HG03460 (cell line): ENCODE measurements around the gene ZNF618.
"Not testable (repeated sequence)": the region's sequence is repeated elsewhere in the genome, so short reads cannot be mapped to it uniquely, and the experiment has no call there.

Source experiments
- ATAC-seq: cut with Tn5 transposase; IDR thresholded peaks from one replicate; pipeline ENCODE4 v1.9.1; 2021; ENCODE audit not compliant: unreplicated experiment

The ZNF618 gene

DNA sequence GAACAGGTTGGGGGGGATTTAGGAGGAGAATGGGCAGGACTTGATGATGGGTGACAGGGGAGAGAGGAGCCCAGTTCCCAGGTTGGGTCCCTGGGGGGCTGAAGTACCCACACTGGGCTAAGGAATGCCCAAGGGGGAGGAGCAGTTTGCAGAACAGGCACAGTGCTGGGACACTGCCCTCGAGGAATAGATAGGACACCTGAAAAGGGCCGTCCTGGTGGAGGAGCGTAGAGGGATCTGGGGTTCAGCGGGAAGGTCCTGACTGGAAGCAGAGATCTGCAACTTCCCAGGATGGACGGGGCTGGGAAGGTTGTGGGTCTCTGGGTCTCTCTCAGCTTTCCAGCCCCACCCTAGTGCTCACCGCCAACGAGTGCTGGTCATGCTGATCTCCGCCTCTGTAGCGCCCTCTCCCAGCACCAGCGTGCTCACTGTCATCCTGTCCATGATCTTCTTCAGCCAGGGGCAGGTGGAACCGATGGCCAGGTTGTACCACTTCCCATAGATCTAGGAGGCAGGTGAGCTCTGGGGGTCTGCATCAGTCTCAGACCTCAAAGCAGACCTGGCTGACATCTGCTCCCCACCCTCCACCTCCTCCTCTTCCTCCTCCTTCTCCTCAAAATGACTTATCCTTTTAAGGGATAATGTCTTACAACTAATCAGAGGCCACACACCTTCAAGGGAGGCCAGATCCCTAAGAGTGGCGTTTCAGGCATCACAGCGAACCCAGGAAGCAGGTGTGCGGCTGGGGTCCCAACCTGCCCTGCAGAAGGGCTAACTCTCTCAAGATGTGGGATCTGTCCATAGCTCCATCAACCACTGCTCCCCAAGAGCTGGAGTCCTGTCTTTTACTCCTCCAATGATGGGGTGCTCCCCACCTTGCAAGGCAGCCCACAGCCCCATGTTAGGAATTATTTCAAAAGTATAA, 200.4 kb downstream of the ZNF618 start:
- ATAC-seq = no peak

DNA sequence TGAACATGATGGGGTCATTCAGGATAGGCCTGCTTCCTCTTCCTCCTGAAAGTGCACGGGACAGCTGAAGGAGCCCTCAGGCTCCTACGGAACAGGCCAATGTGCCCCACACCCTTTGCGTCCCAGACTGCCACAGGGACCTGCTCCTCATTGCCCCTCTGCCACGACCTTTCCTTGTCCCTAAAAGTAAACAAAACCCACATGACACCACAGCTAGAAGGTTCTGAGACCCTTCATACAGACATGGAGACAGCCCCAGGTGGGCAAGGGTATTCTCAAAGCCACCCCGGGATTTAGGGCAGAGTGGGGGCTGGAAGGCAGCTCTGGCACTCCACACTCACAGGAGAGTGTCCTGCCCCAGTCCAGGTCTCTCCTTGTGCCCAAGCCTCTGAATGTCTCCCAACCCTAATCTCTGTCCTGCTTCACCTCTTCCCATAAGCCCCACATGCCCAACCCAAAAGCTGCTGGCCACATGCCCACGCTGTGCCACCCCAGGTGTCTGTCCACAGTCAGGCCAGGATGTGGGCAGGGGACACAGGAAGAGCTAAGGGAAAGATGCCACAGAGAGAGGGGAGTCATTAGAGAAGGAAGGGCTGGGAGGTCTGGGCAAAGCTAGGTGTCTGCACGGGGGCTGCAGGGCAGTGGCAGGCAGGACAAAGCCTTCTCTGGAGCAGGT, 201.2 kb downstream of the ZNF618 start:
- no peak for ATAC-seq

DNA sequence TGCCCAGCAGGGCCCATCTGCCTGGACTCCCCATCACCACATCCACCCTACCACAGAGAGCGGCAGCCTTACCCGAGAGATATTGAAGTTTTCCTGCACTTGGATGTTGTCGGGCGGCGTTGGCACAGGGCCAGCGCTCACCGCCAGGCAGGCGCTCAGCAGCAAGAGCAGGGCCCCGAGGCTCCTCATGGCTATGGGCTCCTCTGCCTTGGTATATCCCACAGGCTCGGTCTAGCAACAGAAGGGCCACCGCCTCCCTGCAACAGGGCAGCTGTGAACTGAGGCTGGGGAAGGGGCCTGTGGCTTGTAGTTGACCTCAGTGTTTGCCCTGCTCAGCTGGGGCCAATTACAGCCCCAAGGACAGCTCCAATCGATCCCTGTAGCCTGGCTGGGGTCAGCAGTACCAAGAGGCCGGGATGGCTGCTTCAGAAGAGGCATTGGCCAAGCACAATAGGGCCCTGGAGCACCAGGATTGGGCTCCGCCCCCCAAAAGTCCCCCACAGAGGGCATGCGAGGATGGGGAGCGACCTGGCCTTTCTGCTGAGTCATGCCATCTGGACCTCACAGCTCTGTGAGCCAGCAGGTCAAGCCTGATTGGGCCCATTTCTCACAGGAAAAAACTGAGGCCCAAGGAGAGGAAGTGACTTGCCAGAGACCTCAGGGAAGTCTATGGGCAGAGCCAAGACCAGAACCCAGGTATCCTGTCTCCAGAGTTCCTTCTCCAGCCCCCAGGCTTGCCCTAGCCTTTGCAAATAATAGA, 202.1 kb downstream of the ZNF618 start, which contains the start of gene AMBP:
Gene AMBP, minus strand, starts transcription at position 280 of the 760 bp plus-strand sequence. Its CDS starts 91 bp downstream, at position 189.
- ATAC-seq = no peak

DNA sequence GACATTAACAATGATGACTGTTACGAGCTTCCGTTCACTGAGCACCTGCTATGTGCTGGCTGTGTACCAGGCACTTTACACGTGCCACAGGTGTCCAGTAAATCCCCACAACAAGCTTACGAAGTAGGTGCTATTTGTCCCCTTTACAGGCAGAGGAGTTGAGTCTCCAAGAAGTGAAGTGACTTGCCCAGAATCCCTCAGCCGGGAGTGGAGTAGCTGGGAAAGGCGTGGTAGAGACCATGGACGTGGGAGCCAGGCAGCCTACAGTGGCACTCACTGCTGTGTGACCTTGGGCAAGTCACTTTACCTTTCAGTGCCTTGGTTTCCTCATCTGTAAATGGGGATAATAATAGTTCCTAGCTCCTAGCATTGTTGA, 202.7 kb downstream of the ZNF618 start:
- no peak for ATAC-seq

DNA sequence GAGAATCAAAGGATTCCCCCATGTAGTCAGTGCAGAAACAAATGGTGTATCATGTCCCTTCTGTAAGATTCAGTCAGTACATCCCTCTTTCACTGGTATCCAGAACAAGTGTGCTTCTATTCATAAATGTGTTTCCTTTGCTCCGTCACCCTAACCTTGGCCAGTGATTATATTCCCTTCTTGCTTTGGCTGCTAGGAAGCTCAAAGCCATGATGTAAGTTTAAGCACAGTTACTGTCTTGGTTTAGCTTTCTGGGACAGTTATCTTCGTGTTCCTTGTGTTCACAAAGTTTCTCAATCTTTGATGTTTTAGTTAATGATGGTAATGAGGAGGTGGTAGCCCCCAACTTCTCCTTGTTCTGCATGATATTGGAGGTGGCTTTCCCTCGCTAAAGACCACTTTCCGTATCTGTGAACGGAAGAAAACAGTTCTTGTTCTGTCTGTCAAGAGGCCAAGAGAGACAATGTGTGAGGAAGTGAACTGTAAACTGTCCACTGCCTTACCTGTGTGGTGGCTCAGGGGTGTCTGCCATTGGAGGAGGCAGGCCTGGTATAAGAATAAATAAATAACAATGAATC, 204.2 kb downstream of the ZNF618 start:
- no peak for ATAC-seq

DNA sequence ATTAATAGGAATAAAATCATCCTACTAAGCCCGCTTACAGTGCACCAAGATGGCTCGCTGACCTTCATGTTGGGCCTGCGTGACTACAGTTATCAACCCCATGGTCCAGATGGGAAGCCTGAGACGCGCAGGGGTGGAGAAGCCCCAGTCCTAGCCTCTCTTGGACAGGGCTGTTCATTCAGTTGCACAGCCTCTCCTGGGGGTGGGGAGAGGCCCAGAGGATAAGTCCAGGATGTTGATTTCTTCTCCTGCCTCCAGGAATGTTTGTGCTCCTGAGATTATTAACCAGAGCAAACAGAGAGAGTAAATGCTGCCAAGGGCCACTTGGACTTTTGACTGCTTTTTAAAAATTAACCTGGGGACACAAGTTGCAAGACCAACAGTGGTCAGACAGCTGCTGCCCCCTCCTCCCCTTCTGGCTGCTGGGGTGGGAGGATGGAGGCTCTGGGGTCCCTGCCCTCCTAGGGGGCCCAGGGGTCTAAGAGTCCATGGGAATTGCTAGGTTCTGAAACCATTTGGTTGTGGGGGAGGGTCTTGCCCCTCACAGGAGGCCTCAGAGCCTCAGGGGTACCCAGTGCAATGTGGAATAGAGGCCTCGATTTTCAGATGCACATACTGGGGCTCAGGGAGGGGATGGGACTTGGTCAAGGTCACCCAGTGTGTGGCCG, 204.8 kb downstream of the ZNF618 start:
- no peak for ATAC-seq

DNA sequence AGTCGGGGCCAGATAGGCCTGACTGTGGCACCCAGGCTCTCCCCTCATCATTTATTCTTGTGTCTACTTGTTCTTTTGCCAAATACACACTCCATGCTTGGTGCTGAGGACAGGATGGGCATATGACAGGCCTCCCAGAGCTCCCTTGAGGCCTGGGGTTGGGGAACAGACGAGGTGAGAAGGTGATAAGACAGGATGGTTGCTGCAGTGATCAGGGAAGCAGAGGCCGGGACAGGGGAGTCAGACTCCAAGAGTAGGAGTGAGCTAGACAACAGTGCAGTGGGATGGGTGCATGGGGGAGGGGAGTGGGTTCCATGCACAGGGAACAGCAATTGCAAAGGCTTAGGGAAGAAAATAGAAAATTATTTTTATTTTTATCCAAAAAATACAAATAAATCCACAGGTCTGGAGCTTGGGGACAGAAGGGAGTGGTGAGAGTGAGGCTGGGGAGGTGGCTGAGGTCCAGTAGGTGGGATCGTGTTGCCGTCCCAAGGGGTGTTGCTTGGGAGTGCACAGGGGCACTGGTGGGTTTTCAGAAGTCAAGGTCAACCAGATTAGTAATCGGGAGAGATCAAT, 205.4 kb downstream of the ZNF618 start:
- ATAC-seq = no peak

DNA sequence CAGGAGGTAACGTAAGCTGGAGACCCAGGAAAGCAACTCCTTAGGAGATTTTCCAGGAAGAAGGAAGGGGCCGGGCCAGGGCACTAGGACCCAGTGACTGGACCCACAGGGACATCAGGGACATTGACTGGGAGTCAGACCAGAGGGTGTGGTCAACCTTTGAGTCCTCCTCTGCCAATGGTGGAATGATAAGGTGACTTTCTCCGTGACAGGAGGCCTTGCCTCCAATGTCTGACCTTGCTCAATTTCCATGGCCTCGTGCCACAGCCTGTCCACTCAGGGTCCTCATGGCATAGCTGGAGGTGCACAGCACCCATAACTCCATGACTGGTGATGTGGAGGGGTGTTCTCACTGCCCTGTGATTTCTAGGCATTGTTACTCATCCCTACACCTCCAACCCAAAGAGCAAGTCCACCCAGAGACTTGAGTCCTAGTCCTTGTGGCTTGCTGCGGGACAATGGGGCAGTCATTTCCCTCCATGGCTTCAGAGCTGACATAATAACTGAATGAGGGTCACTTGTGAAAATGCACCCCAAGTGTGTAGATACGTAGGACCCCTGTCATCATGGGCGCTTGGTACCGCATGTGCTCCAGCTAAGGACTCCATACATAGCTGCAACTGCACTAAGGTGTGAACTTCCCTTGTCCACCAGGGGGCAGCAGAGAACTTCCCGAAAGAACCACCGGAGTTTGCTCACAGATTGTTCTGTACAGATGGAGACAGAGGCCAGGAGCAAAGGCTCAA, 206.1 kb downstream of the ZNF618 start:
- ATAC-seq = no peak

DNA sequence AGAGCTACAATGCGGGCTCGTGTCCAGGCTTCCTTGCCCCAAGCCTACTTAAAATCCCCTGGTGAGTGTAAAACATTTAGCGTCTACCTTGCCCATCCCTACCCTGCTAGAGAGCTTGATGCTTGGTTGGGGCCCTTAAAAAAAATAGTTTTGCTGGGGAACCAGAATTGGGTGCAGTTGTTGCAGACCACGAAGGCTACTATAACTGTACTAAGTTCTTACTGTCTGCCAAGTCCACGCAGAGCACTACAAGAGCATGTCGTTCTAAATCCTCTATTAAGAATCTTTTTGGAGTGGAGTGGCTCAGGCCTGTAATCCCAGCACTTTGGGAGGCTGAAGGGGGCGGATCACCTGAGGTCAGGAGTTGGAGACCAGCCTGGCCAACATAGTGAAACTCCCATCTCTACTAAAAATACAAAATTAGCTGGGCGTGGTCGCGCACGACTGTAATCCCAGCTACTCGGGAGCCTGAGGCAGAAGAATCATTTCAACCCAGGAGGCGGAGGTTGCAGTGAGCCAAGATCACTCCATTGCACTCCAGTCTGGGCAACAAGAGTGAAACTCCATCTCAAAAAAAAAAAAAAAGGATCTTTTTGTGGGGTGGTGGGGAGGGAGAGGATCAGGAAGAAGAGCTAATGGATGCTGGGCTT, 206.8 kb downstream of the ZNF618 start:
- not testable (repeated sequence) for ATAC-seq

DNA sequence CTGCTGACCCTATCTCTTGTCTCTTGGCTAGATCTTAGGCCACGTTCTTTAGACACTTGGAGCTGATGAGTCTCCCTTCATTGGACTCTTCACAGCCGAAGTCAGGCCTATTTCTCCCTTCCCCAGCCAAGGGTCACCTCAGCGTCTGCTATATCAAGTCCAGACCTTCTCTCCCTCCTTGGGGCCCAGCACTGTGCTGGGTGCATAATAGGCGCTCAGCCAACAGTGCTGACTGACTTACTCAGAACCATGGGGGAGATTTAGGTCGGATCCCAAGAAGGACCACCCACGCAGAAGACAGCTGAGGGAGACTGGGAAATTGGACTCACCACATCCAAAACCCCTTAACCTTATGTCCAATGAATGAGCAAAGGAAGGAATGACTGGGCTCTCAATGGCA, 207.6 kb downstream of the ZNF618 start:
- ATAC-seq = no peak

DNA sequence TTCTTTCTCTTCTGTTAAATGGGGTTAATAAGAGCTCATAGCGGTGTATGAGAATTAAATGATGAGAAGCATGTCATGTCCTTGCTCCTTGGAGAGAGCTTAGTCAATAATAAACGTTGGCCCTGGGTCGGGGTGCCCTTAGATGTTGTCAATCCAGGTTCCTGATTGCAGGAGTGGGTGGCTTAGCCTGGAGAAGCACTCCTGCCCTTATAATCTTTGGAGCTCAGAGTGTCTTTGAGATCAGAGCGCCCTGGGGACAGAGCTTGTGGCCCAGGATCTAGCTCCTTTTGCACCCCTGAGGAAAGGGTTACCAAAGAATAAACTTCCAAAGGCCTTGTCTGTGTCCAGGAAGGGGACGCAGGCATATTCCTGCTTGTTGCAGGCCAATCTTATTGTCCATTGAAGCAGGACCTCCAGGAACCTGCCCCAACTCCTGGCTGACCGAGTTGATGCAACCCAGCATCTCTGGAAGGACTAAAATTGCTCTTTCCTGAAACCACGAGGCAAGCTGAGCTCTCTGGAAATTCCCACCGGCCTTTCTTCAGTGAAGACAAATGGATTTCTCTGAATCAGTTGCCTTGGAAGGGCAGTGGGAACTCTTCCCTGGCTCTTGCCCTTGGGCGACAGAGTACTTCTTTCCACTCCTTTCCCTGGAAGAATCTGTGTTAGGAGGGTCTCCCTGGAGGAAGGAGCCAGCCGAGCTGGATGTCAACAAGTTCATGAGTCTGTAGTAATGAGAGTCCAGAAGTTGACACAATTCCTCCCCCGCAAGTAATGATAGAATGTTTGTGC, 208.4 kb downstream of the ZNF618 start:
- ATAC-seq = no peak

DNA sequence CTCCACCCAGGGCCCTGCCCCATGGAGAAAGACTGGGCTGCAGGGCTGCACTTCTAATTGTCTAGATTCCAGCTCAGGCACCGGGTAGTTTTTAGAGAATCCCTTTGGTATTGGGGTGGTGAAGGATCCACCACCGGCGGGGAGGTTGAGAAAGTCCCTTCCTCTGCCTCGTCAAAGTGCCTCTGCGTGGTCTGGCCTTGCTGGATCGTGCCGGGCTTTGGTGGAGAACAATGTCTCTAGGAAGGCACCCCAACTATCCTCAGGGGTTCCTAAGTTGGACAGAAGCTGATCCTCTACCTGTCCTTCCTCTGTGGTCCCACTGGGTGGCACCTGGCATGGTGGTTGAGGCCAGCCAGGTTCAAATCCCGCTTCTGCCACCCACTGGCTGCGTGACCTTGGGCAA, 209.3 kb downstream of the ZNF618 start:
- ATAC-seq = no peak

DNA sequence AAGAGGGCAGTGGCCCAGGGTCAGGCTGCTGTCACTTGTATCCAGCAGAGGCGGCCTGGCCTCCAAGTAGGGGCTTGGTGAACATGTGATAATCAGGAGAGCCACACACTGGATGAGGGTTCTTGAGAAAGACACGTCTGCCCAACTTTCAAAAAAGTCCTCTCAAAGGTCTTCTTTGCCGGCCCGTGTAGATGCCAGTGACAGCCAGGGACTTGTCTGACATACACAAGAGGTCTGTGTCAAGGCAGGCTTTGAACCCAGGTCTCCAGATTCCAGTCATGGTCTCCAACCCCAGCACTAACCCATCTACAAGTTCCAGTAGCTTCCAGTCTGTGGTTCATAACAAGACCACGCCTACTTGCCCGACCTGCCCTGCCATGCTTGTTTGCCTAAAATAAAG, 209.9 kb downstream of the ZNF618 start:
- no peak for ATAC-seq

DNA sequence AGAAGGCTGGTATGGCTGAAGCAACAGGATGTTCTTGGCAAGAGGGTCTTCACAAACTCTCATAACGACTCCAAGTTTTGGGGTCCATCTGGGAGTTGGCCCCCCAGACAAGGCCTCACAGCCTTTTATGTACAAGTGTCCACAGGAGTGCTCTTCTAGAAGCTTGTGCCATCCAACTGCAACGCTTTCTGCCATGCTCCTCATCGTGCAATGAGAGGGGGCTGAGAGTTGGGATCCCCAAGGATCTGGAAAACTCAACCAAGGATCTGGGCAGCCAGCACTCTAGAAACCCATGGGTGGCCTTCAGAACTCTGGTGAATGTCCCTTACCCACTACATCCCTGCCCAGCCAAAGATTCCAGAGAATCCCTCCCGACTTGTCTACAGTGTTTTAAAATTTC, 210.5 kb downstream of the ZNF618 start:
- no peak for ATAC-seq

DNA sequence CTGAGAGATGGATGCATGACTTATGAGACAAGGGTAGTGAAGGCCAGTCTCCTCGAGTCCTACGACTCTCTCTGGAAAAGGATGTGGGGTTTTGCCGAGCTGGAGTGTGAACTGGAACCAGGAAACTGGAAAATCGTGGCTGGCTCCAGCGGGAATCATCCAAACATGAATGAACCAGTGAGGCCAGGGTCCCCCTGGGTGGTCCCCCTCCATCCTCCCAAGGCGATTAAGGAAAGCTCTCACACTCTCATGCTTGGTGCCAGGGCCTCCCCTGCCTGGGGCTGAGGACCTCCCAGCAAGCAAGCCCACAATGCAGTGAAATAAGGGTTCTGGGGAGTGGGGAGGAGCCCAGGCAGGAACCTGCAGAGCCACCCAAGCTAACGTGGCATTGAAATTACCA, 211.6 kb downstream of the ZNF618 start:
- no peak for ATAC-seq

DNA sequence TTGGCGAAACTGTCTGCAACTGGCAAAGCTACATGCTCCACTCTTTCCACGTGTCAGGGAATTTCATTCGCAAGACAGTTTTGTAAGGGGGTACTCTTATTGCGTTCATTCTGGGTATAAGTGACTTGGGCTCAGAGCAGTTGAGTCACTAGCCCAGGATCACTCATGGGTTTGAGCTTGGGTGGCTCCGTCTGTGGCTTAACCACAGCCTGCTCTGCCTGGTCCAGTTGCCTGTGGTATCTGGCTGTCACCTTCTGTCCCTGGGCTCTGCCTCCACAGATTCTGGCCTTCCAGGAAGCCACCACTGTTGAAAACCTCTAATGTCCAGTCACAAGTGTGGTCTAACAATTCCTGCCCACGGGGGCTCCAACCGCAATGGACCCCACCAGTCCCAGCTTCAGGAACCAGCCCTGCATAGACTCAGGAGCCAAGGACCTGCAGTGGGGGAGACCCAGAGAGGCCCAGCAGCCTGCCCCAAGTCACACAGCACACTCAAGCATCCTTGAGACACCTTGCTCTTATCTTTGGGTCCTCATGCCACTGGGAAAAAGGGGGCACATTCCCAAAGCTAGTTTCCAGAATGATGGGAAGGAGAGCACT, 212.6 kb downstream of the ZNF618 start:
- ATAC-seq = no peak

DNA sequence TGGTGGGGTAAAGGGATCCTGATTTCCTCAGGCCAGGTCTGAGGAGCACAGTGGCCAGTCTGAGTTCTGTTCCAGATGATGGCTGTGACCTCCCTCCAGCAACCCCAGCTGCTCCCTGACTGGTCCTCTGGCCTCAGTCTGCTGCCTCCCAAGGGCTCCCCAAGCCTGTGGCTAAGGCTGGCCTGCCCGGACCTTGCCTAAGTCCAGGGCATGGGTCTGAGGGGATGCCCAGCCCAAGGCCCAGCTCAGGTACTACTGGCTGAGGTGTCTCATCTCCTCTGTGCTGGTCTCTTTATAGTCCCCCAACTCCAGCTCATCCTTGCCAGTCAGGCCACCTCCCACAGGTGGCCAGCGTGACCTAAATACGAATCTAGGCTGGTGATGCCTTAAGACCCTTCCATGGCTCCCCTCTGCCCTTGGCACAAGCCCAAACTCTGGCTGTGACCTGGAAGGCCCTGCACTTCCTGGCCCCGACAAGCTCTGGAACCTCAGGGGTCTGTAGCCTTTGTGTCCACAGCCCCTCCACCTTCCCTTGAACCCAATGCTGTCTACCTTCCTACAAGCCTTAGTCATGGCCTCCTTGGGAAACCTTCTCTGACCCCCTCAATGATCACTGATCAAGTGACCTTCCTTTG, 213.2 kb downstream of the ZNF618 start:
- ATAC-seq = no peak
